ENCODE results near the gene UNC5B. TPM values are rescaled to one million over a fixed set of nuclear protein-coding genes. Genes with fewer than 3 reads are reported as not detected.

The UNC5B gene
- total RNA-seq, 1 donor from 2014 or later: 22.4 TPM

DNA sequence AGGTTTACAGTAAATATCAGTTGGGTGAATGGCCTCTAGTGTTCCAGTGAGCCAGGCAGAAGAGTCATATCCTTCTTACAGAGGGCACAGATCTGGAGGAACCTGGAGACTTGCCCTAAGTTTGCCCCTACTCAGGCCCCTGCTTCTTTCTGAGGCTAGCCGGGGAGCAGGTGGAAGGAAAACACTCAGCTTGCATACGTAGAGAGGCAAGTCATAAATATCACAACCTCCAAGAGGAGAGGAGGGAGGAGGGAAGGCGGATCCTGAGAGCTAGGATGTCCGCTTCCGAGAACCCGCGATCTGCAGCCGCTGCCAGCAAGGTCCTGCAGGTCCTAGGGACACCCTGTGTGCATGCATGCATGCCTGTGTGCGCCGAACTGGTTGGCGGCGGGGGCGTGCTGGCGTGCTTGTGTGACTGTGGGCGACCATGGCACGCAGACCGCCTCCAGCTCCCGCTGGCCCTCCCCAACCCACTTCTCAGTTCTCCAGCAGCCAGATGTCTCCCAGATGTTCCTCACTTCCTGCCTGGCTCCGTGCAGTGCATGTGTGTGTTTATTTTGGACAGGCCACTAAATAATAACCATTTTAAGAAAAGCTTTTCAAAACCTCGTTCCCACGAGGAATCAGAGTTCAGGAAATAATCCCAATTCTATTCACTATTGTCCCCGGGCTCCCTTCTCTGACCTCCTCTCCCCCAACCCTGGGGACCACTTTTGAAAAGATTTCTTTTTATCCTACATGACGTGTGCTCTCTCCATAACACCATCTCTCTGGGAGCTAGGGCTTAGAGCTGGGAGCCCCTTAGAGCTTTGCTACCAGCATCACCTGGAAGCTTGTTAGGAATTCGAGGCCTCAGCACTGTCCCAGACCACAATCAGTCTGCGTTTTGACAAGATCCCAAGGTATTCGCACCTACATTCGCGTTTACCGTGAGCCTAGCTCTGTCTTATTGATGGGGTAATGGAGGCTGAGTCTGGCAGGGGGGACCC, 32.4 kb downstream of the UNC5B start:
- H3K27me3 Mint-ChIP-seq: no peaks in the 10 kb centered on the region
- DNase-seq (ENCODE audit: extremely low spot score, unreplicated experiment): no peak
- TF ChIP-seq, protein P1, sequence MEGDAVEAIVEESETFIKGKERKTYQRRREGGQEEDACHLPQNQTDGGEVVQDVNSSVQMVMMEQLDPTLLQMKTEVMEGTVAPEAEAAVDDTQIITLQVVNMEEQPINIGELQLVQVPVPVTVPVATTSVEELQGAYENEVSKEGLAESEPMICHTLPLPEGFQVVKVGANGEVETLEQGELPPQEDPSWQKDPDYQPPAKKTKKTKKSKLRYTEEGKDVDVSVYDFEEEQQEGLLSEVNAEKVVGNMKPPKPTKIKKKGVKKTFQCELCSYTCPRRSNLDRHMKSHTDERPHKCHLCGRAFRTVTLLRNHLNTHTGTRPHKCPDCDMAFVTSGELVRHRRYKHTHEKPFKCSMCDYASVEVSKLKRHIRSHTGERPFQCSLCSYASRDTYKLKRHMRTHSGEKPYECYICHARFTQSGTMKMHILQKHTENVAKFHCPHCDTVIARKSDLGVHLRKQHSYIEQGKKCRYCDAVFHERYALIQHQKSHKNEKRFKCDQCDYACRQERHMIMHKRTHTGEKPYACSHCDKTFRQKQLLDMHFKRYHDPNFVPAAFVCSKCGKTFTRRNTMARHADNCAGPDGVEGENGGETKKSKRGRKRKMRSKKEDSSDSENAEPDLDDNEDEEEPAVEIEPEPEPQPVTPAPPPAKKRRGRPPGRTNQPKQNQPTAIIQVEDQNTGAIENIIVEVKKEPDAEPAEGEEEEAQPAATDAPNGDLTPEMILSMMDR (conservative IDR thresholded peaks at IDR 0.05): no peak
- no peaks in the 10 kb centered on the region for H3K9me3 Mint-ChIP-seq
- H3K4me1 Mint-ChIP-seq (ENCODE audit: unreplicated experiment): peaks cover 58% of the 10 kb centered on the region
- peak overlapping the region; percentile 81 for H3K27ac Mint-ChIP-seq
- no peaks in the 10 kb centered on the region for H3K36me3 Mint-ChIP-seq
- peak overlapping the region; percentile 77 for H3K4me3 Mint-ChIP-seq

DNA sequence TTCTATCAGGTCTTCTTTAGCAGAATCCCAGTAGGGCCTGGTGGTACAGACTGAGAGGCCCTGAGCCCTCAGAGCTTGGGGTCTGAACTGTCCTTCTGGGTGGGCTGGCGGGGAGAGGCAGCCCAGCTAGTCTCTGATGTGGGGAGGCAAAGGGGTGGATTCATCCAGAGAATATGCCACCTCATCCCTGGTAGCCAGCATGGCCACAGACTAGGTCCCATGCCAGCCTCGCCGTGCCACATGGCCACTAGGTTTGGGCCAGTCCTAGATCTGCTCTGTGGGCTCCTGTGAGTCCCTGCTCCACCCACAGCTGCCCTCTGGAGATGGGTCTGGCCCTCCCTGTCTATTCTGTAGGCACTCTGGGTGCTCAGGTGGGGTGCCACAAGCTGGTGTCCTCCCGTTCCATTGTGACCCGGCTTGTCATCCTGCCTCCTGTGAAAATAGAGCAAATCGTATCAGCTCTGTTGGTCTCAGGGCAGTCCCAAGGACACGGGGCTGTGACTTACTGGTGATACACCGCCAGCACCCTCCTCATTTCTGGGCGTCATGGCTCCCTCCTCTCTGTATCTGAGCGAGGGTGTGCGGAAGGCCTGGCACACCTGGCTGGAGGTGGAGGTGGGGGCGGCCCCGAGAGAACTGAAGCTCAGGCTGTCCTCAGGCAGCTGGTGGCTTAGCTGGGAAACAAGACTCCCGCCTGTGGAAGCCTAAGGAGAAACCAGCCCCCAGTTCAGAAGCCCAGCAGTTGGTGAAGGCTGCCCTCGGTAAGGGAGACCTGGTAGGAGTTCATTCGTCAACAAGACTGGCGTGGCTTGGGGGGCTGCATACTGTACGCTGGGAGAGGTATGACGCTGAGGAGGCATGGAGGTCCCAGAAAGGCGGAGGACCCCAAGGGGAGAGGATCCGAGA, 33.3 kb downstream of the UNC5B start:
- H3K4me3 Mint-ChIP-seq: peak overlapping the region; percentile 77
- no peaks in the 10 kb centered on the region for H3K36me3 Mint-ChIP-seq
- DNase-seq (ENCODE audit: extremely low spot score, unreplicated experiment): no peak
- H3K27ac Mint-ChIP-seq: peak overlapping the region; percentile 96
- no peaks in the 10 kb centered on the region for H3K27me3 Mint-ChIP-seq
- TF ChIP-seq, protein P1 (conservative IDR thresholded peaks at IDR 0.05): no peak
- no peaks in the 10 kb centered on the region for H3K9me3 Mint-ChIP-seq
- H3K4me1 Mint-ChIP-seq (ENCODE audit: unreplicated experiment): peaks cover 56% of the 10 kb centered on the region

DNA sequence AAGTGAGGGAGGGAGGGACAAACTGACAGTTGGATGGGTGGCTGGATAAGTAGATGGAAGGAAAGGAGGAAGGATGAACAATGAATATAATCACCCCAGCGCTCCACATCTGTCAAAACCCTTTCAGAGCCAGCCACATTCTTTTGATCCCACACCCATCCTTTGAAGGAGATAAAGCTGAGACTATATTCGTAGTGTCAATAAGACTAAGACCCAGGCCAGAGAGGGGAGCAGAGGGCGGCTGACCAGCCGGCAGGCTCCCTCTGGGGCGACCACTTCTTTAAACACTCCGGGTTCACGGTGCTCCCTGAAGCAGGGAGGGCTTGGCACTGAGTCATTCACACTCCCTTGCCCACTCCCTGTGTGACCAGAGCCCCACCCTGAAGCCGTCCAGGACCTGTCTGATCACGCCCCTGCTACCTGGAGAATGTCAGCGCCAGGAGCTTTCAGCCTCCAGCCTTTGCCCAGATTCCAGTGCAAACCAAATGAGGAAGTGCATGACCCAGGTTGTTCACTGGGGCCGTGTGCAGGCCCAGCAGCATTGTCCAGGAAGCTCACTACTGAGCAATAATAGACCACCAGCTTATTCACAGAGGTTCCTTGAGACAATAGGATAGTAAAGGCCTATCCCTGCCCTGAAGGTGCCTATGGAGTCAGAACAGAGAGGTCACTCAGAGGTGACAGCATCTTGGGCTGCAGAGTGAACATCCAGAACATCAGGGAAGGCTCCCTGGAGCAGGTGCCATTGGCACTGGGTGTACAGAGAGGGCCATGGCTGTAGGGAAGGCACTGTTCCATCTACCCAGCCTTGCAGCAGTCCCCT, 34.4 kb downstream of the UNC5B start:
- no peaks in the 10 kb centered on the region for H3K27me3 Mint-ChIP-seq
- DNase-seq (ENCODE audit: extremely low spot score, unreplicated experiment): no peak
- no peaks in the 10 kb centered on the region for H3K36me3 Mint-ChIP-seq
- H3K9me3 Mint-ChIP-seq: no peaks in the 10 kb centered on the region
- TF ChIP-seq, protein P1 (conservative IDR thresholded peaks at IDR 0.05): no peak
- peaks cover 57% of the 10 kb centered on the region for H3K4me1 Mint-ChIP-seq (ENCODE audit: unreplicated experiment)
- peak overlapping the region; percentile 54 for H3K4me3 Mint-ChIP-seq
- peak overlapping the region; percentile 96 for H3K27ac Mint-ChIP-seq

DNA sequence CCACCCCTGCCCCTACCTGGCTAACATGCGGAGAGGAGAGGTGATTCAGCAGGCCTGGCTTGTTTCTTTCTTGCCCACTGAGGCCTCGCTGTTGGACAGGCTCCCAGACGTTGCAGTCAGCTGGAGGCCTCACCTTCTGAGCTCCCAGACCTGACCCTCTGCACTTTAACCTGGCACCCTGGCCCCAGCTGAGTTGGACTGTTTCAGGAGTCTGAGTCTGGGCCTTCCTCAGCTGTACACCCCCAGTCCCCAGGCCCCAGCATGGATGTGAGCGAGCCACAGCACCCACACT, 35.0 kb downstream of the UNC5B start:
- Mint-ChIP-seq H3K9me3 (no peaks in the 10 kb centered on the region), H3K4me3 (no peak overlapping the region), H3K4me1 (ENCODE audit: unreplicated experiment) (peaks cover 63% of the 10 kb centered on the region), H3K36me3 (no peaks in the 10 kb centered on the region), H3K27me3 (no peaks in the 10 kb centered on the region), H3K27ac (peak overlapping the region; percentile 96)
- TF ChIP-seq, protein P1 (conservative IDR thresholded peaks at IDR 0.05): no peak
- no peak for DNase-seq (ENCODE audit: extremely low spot score, unreplicated experiment)

DNA sequence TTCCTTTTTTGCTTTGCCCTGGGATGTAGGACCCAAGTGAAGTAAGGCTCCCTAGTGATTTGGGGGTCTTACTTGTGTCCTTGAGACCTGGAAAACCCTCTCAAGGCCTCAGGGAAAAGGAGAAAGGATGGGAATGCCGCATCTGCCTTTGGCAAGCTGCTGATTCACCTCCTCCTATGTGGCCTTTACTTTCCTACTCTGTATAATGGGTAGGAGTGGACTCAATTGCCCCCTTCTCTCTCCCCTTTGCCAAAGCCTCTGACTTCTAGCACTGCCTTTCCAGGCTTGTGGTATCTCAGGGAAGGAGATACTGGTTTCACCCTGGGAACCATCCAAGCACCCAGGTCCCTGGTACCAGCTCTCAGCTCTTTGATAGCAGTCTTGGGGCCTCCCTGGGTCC, 35.4 kb downstream of the UNC5B start:
- Mint-ChIP-seq H3K36me3 (no peaks in the 10 kb centered on the region), H3K27ac (peak overlapping the region; percentile 17), H3K27me3 (no peaks in the 10 kb centered on the region), H3K9me3 (no peaks in the 10 kb centered on the region), H3K4me1 (ENCODE audit: unreplicated experiment) (peaks cover 67% of the 10 kb centered on the region), H3K4me3 (no peak overlapping the region)
- TF ChIP-seq, protein P1 (conservative IDR thresholded peaks at IDR 0.05): no peak
- DNase-seq (ENCODE audit: extremely low spot score, unreplicated experiment): no peak
